Daoy (cell line): ENCODE results near the gene KIF9. TPM values are rescaled to one million over a fixed set of nuclear protein-coding genes. Genes with fewer than 3 reads are reported as not detected.
A peak's percentile ranks its signal among the peaks of the same experiment; 100 is the strongest.
"Not testable (repeated sequence)": the region's sequence is repeated elsewhere in the genome, so short reads cannot be mapped to it uniquely, and the experiment has no call there.

ENCODE experiments used
- DNase-seq: peaks from one replicate; pipeline ENCODE4 v3.0.0-alpha.2; 2015; ENCODE audit warnings: low read depth
- total RNA-seq: library from RNA; depleted of rRNA; stranded (reverse); fragments of >200 nt; shearing (Covaris generic); gene quantifications from 2 replicates; pipeline ENCODE4 v1.2.3, GENCODE V29; 2014; rRNA removed

Gene KIF9, protein sequence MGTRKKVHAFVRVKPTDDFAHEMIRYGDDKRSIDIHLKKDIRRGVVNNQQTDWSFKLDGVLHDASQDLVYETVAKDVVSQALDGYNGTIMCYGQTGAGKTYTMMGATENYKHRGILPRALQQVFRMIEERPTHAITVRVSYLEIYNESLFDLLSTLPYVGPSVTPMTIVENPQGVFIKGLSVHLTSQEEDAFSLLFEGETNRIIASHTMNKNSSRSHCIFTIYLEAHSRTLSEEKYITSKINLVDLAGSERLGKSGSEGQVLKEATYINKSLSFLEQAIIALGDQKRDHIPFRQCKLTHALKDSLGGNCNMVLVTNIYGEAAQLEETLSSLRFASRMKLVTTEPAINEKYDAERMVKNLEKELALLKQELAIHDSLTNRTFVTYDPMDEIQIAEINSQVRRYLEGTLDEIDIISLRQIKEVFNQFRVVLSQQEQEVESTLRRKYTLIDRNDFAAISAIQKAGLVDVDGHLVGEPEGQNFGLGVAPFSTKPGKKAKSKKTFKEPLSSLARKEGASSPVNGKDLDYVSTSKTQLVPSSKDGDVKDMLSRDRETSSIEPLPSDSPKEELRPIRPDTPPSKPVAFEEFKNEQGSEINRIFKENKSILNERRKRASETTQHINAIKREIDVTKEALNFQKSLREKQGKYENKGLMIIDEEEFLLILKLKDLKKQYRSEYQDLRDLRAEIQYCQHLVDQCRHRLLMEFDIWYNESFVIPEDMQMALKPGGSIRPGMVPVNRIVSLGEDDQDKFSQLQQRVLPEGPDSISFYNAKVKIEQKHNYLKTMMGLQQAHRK
- total RNA-seq: 14.8 and 29.4 TPM in 2 replicates

DNA sequence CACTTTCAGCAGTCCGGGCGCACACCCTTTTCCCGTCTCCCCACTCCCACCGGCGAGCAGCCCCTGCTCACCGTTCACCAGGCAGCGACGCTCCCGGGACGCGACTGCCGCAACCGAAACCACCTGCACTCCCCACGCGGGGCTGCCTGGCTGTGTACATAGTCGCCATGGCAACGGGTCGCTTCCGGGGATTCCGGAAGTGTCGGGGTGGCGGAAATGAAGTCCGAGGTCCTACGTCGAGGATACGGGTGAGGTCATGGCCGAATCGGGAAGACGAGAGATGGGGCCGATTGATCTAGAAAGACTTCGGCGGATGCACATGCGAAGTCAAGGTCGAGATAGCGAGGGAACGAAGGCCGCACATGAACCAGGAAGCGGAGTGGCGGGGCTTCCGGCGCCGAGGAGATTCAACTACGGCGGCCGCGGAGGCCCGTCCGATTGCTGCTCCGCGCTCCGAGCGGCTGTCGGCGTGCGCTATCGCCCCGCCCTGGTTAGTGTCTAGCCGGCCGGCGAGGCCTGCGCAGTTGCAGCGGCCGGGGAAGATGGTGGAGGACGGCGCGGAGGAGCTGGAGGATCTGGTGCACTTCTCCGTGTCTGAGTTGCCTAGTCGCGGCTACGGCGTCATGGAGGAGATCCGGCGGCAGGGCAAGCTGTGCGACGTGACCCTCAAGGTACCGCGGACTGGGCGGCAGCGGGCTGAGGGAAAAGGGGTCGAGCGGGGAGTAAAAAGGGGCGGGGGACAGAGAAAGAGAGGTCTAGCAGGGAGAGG lies at the start of gene KIF9, which contains the start of gene KLHL18:
Gene KIF9, minus strand, starts transcription at position 376 of the 769 bp plus-strand sequence. CDS start 5,425 bp downstream, outside the sequence.
Gene KLHL18, plus strand, starts transcription at position 521 of the 769 bp plus-strand sequence. Its CDS starts 22 bp downstream, at position 543.
- peak; percentile 90 for DNase-seq

DNA sequence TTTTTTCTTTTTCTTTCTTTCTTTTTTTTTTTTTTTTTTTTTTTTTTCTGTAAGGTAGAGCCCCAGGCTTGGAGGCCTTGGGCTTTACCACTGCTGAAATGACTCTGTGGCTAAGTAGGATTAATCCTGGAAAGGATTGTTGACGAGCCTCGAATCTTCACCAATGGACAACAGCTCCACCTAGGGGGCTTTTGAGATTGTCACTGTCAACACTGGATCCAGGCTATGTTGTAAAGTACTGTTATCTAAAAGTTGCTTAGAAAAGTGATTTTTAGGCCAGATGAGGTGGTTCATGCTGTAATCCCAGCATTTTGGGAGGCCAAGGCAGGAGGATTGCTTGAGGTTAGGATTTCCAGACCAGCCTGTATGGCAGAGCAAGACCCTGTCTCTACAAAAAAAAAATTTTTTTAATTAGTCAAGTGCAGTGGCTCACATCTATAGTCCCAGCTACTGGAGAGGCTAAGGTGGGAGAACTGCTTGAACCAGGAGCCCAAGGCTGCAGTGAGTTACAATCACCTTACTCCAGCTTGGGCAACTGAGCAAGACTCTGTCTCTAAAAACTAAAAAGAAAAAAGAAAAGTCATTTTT lies 41.8 kb upstream of the KIF9 start:
- peak; percentile 44 for DNase-seq

DNA sequence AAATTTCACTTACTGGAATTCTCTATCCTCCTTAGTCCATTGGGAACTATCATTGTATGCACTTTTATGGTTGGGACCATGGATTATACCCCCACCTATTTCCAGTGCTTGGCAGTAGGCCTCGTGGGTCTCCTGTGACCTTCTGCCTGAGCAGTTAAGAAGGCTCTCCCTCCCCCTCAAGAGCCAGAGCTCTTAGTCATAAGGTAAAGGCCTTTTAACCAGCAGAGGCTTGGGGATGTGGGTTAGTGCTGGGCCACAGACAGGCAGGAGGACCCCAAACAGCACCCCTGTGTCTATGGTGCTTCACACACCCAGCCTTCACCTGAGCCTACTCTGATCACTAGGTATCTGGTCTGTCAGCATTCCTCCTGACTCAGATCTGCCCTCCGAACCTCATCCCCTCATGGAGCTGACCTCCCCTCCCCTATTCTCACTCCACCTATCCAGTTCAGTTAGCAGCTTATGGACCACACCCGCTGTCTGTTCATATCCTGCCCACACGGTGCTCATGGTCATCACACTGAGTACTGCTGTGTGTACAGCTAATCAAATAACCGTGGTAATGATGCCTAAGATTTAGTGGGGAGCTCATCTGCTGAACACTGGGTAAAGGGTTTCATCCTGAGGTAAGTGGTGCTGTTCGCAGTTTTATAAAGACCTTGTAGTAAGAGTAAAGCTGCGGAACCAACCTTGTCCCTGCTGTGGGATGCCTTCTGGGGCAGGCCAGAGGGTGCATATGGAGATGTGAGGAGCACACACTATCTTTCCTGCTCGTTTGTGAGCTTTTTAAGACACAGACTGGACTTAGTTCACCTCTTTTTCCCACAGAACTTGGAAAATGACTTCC lies 41.1 kb upstream of the KIF9 start:
- peak; percentile 6 for DNase-seq

- no peak for DNase-seq
Observed at GRCh38 chr3:47319956-47320355, 37.4 kb upstream of the KIF9 start.

- no peak for DNase-seq
Observed at GRCh38 chr3:47318916-47319315, 36.3 kb upstream of the KIF9 start.

GRCh38 chr3:47316151-47316550 lies 33.6 kb upstream of the KIF9 start:
- not testable (repeated sequence) for DNase-seq

DNA sequence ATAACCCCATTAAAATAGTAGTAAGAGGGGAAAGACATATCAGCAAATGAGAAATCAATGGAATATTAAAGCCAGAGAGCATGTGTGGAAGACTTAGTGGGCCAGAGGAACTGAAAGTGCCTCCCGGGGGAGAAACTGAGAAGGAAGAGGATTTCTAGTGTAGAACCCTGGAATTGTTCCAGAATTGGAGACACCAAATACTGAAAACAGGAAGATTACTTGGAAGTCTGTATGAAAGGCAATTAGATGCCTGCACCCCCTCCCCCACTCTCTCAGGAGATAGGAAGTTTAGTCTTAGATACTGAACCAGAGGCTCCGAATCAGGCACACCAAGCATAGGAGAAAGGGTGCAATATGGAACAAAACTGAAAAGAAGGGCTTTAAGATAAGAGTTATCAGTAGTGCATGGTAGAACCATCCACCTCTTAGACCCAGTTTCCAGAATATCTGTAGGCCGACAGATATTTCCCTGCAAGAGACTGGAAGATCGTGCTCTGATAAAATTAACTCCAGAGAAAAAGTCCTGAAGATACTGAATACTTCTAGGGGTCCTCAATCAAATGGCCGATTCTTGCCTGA lies 32.6 kb upstream of the KIF9 start:
- no peak for DNase-seq

- DNase-seq: no peak
Observed at GRCh38 chr3:47314056-47314764, 31.6 kb upstream of the KIF9 start.

DNA sequence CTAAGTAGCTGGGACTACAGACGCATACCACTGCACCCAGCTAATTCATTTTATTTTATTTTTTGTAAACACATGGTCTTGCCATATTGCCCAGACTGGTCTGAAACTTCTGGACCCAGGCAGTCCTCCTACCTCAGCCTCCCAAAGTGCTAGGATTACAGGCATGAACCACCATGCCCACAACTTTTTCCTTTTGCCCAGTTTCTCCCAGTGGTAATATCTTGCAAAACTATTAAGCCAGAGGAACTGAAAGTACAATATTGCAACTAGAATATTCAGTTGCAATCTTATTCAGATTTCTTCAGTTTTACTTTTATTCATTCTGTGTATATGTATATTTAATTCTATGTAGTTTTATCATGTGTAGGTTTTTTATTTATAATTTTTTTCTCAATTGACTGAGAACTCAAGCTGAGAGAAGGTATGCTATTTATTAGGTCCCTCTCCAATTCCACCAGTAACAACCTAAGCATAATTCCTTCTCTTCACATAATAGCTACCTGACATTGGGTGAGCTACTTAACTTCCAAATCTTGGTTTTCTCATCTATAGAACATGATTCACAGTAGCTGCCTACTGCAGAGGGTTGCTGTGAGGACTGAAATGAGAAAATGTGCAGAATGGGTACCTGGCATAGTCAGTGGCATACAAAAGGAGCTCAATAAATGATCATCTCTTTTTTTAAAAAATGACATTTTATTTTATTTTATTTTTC lies 30.9 kb upstream of the KIF9 start:
- no peak for DNase-seq

DNA sequence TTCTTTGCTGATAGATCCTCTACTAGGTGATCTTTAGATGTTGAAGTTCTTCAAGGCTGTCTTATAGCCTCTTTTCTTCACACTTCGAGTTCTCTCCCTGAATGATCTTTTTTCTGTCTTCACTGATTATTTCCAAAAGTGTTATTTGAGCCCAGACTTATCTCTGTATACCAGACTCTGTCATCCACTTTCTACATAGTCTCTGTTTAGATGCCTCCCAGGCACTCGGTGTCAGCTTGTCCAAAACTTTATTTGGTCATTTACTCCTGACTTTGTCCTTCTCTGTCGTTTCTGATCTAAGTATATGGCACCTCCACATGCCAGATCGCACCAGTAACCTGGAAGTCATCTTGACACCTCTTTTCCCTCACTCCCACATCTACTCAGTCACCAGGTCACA lies 27.8 kb upstream of the KIF9 start:
- no peak for DNase-seq

DNA sequence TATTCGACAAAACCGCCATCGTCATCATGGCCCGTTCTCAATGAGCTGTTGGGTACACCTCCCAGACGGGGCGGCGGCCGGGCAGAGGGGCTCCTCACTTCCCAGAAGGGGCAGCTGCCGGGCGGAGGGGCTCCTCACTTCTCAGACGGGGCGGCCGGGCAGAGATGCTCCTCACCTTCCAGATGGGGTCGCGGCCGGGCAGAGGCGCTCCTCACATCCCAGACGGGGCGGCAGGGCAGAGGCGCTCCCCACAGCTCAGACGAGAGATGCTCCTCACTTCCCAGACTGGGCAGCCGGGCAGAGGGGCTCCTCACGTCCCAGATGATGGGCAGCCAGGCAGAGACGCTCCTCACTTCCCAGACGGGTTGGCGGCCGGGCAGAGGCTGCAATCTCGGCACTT lies 26.6 kb upstream of the KIF9 start:
- DNase-seq: not testable (repeated sequence)

- DNase-seq: no peak
Observed at GRCh38 chr3:47306022-47306421, 23.4 kb upstream of the KIF9 start.

- DNase-seq: no peak
Observed at GRCh38 chr3:47301456-47301855, 18.9 kb upstream of the KIF9 start.

- no peak for DNase-seq
Observed at GRCh38 chr3:47299381-47300318, 17.1 kb upstream of the KIF9 start.

GRCh38 chr3:47298439-47298838 lies 15.8 kb upstream of the KIF9 start:
- no peak for DNase-seq

DNA sequence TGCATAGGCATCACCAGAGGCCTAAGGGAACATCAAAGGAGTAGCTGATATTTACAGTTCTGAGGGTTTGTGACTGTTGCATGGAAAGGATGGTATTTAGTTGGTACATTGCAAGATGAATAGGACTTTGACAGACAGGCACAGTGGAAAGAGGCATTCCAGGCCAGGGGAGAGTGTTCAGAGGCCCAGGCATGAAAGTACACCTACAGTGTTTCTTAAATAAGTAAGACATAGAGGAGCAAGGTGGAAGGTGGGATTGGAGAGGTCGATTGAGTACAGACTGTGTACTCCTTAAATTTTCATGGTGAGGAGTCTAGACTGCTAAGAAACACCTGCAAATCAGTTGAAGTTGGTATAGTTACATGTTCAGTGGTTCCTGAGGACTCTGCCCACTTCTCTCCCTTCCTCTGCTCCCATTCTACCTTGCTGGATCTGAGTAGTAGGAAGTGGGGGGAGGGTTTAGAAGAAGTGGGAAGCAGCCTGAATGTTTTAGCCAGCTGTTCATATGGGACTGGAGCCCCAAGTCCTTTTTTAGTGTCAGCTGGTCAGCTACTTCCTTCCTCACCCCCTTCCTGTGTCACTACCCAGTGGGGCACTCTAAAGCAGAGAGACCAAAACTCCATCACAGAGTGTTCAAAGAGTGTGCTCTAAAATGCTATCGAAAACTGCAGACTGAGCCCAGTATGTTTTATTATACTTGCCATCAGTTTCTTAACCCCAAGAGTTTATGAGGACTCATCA lies 14.1 kb upstream of the KIF9 start:
- DNase-seq: no peak

DNA sequence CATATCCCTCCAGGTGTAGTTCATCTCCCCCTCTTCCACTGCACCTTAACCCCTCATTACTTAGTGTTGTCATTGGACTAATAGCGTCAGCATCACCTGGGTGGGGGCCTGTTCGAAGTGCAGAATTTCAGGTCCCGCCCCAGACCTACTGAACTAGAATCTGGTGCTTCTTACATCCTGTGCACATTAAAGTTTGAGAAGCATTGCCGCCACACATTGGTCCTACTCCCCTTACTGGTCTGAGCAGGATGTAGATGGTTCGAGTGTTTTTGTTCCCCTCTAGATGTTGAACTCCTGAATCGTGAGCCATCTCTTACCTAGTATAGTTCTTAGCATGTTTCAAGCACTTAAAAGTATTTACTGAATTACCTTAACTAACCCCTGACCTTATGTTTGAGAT lies 13.4 kb upstream of the KIF9 start:
- DNase-seq: no peak
